ENCODE data around the gene GAS2.

GRCh38 chr11:22641559-22641958, 24.9 kb upstream of the GAS2 start:
- no peak for TF ChIP-seq POLR2A (IDR thresholded peaks at IDR 0.05)
- no peak for TF ChIP-seq POLR2AphosphoS5 (IDR thresholded peaks at IDR 0.05; ENCODE audit: insufficient read depth in 1 of 2, low read depth in 1 of 2)
- no peak for TF ChIP-seq CTCF (IDR thresholded peaks at IDR 0.05)
